DMS79 treated with DMSO at 0.1 percent for 48 hours (cell line): ENCODE data around the gene TEAD4.
A peak's percentile ranks its signal among the peaks of the same experiment; 100 is the strongest.

Experiments used
- DNase-seq: peaks from one replicate; lab custom pipeline; 2025; lab: John Stamatoyannopoulos, UW

TEAD4 gene

DNA sequence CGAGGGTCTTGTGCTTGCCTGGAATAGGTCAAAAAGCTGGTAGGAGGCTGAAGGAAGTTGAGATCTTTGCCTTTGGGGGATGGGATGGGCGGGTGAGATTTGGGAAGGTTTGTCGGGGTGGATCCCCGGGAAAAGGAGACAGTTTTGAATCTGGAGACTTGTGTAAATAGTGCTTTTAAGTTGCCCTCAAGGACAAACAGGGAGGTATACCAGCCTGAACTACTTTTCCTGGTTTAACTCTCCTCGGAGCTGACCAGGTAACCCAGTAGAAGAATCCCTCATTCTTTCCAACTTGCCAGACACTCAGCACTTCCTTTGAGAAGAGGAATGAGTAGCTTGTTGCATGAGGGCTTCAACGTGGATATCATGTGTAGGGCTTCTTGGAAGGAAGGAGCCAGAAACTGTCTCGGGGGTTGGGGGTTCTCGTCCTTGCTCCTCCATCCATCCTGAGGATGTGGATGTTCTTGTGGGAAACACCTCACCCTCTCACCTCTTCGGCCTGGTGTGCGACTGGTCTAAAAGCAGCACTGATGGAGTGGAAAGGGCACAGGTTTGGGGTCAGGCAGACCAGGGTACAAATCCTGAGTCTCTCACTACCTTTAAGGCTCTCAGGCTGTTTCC lies 1.9 kb downstream of the TEAD4 start:
- DNase-seq: peak; percentile 25

DNA sequence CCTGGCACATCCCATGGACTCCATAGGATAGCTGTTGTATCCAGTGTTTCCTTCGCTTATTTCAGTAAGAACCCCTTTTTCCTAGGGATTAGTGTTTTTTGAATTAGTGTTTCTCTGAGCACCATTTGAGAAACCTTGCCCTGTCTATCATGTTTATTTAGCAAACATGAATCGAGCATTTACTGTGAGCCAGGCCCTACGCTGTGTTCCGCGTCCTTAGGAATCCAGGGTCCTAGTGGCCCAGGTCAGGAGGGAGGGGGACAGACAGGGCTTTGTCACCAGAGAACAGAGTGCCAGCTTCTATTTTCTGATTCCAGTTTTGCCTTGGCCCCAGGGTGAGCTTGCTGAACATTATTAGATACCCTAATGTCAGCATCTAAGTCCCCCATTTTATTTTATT lies 2.5 kb downstream of the TEAD4 start:
- DNase-seq: no peak

DNA sequence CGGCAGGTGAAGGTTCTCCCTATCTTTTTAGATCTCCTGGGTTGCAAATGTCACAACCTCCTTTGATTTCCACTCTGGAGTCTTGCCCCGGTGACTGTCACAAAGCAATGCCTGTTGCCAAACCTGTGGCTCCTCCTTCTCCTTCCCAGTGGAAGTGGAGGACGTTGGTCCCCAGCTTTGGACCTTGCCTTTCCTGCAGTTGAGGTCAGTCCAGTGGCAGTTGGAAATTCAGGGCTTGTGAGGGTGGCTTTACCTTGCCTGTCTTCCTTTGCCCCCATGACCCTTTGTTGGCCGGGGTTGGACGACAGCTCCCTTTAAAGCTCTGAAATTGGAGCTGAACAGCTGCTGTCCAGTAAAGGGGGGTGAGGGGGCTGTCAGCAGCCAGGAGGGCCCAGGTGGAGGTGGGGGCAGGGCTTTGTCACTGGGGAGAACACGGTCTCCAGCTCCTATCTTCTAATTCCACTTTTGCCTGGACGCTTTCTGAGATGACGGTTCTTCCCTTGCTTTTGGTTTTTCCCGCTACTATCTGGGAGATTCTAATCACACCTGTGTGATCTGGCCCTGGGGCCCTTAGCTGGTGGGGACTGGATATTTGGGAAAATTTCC lies 4.1 kb downstream of the TEAD4 start:
- no peak for DNase-seq

DNA sequence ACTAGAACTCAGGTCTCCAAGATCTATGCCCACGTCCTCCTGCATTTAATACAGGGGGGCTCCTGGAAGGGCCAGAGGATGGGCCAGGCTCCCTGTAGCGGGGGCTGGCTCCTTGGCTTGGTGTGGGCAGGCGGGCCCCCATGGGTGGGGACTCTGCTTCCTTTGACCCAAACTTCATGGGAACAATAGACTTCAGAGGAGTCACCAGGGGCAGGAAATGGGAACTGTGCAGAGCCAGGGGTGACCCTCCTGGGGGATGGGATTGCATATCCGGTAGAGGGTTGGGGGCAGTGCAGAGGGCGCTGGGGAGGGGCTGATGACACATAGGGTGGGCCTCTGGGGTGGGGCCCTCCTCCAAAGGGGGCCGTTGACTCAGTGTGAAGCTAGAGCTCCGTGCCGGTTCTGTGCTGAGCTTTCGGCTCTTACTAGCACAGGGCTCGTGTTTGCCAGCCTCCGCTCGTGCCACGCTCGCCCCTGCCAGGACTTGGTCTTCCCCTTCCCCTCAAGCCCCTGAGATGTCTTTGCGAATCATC lies 4.6 kb downstream of the TEAD4 start:
- DNase-seq: no peak

DNA sequence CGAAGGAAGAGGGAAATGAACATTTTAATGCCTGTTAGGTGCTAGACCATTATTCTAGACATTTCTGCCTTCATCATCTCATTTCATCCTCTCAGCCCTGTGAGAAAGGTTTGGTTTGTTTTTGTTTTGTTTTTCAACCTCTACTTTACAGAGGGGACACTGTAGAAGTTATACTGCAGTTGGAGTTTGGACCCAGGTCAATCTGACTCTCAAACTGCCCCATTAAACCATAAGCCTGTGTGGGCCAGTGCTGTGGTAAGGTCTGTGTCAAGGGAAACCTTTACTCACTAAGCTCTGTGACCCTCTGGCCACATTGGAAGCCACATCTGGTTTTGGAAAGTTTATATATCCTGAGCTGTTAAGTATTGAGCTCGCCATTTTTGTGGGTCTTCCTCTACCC lies 8.5 kb downstream of the TEAD4 start:
- DNase-seq: no peak

DNA sequence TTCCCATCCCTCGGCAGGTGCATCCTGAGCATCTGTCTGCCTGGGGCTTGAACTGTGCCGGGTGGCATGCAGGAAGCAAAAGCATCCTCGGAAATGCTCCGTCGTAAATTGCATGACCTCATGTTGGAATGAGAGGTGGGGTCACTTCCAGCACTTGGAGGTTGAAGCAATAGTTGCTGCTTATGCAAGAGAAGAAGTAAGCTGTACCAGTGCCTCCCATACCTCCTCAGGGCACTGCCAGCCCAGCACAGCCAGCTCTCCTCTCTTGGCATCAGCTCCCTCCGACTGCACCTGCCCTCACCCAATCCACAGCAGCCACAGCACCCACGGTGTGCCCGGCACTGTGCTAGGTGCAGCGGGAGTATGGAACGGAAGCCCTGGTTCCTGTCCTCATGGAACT lies 11.5 kb downstream of the TEAD4 start:
- DNase-seq: no peak

DNA sequence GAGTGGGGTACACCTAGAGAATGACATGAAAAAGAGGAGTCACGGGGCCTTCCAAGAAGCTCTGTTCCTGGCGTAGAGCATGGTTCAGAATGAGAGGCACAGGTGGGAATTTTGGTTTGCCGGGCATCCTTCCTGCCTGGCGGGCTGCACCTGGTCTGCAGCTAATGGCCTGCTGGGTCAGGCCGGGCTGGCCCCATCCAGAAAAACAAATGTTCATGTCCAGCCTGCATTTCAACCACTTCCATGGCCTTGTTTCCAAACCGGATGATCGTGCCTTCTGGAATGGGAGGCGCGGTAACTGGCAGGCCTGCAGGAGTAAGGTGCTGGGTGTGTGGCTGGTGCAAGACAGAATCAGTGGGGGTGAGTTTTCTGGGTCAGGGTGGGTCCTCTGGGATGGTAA lies 14.4 kb downstream of the TEAD4 start:
- no peak for DNase-seq

DNA sequence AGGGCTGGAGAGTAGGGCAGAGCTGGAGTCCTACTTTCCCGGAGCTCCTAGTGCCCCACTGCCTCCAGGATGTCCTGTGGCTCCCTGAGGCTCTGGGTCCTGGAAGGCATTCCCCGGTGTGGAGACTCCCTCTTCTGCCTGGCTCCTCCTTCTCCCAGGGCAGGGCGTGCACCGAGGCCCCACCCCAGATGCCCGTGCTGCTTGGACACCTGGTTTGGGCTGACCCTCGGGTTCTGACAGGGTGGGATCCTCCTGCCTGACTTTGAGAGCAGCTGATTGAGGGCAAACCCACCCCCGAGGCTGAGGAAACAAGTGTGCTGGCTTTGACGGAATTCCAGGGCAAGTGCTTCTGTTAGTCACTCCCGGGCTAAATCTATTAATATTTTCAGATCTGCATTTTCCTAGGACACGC lies 15.4 kb downstream of the TEAD4 start:
- DNase-seq: no peak

DNA sequence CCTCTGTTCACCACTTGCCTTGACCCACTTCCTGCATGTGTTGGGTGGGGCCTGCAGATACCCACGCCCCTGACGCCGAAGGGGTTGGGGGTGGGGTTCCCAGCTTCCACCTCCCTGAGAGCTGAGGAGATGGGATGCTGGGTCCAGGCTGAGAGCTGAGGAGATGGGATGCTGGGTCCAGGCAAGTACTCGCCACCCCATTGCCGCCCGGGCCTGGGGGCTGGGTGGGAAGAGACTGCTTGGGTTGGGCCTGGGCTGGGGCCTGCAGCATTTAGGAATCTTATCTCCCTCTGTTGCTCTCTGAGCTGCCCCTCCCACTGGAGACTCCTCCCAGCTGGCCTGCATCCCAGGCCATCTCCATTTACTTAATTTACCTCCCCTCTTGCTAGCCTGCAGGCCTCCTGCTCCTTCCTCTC lies 17.4 kb downstream of the TEAD4 start:
- no peak for DNase-seq

DNA sequence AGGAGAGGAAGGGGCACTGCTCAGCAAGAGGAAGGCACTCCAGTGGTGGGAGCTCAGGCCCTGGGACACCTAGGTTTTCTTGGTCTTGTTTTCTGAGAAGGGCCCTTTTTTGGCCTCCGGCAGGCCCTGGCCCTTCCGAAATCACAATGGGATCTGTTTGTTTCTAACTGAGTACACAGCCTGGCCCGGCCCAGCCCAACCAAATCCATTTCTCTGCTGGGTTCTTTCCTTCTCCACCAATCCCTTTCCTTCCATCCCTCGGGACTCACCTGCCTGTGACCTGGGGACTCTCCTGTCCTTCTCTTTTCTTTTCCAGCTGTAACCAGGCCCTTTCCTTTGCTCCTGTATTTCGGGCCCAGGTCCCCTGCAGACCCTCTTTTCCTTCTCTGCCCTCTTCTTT lies 18.6 kb downstream of the TEAD4 start:
- DNase-seq: no peak

DNA sequence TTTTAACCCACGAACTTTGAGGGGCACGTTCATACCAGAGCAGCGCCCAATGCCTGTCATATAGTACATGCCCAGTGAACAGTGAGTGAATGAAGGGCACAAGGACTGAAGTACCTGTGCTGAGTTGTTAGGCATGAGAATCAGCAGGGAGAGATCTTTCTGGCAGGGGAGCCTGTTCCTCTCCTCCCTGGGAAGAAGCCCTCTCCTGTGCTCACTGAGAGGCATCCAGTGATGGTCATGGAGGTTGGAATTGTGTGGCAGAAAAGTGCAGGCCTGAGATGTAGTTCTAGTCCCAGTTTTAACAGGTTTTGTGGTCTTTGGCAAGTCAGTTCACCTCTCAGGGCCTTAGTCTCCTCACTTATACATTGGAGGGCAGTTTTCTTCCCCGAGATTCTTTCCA lies 20.6 kb downstream of the TEAD4 start:
- no peak for DNase-seq

DNA sequence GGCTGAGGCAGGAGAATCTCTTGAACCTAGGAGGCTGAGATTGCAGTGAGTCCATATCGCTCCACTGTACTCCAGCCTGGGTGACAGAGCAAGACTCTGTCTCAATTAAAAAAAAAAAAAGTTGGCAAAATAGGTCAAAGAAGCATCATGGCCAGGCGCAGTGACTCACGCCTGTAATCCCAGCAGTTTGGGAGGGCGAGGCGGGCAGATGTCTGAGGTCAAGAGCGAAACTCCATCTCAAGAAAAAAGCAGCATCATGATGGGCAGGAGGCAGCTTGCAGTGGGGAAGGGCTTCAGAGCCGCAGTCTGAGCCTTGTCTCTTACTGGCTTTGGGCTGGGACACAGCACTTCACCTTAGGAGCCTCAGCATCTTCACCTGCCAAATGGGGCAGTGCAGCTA lies 21.4 kb downstream of the TEAD4 start:
- no peak for DNase-seq

DNA sequence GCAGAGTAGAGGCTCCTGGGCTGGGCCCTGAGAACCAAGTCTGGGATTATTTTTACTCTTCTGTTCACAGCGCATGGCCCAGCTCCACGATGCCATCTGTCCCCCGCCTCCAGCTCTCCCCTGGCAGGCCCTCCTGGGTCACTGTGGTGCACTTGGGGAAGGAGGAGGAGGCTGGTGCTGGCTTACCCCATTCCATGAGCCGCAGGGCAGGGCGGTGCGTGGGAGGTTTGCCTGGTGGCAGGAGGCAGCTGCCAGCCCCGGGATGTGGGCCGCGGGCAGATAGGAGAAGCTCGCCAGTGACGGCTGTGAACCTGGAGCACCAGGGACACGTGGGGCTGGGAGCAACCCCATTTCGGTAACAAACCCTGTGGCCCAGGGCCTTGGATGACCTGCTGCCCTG lies 23.2 kb downstream of the TEAD4 start:
- no peak for DNase-seq

DNA sequence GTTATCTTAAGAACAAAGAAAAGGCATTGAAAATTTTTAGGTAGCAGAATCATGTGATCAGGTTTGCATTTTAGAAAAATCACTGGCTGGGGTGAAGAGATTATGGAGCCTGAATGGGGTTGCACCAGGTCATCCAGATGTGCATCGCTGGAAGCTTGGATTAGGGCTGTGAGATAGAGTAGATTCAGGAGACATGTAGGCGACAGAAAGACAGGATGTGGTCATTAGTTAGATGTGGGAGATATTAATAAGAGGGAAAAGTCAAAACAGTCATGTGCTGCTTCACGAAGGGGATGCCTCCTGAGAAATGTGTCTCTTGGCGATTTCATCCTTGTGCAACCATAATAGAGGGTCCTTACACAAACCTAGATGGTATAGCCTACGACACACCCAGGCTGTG lies 25.1 kb downstream of the TEAD4 start:
- no peak for DNase-seq

DNA sequence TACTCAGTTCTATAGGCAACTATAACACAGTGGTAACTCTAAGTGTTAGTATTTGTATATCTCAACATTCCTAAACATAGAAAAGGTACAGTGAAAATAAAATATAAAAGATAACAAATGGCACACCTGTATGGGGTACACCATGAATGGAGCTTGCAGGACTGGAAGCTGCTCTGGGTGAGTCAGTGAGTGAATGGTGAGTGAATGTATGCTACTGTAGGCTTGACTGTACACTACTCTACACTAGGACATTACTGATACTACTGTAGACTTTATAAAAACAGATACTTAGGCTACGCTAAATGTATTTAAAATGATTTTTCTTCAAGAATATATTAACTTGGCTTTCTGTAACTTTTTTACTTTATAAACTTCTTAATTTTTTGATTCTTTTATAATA lies 25.5 kb downstream of the TEAD4 start:
- DNase-seq: no peak

DNA sequence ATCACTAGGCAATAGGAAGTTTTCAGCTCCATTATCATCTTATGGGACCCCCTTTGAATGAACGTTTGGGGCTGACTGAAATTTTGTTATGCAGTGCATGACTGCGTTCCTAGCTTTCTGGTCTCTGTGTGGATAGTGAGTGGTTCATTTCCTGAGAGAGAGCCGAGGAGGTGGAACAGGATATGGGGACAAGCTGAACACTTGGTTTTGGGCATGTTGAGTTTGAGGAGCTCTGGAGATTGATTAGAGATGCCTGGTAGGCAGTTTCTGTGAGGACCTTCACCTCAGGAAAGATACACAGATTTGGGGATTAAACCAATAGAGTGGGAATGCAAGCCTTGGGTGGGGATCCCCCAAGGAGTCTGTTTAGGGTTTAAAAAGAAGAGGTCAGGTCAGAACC lies 27.7 kb downstream of the TEAD4 start:
- DNase-seq: no peak

DNA sequence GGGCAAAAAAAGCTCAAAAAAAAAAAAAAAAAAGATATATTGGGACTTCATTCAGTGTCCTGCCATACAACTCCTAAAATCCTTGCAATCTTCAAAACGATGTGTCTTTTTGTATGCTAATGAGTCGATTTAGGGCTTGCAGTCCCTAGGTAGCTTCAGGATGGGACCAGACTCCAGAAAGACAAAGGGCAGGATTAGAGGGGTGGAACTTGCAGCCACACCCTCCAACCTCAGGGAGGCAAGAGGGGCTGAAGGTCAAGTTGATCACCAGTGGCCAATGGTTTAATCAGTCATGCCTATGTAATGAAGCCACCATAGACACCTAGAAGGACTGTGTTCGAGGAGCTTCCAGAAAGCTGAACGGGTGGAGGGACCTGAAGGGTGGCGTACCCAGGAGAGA lies 29.3 kb downstream of the TEAD4 start:
- DNase-seq: no peak

DNA sequence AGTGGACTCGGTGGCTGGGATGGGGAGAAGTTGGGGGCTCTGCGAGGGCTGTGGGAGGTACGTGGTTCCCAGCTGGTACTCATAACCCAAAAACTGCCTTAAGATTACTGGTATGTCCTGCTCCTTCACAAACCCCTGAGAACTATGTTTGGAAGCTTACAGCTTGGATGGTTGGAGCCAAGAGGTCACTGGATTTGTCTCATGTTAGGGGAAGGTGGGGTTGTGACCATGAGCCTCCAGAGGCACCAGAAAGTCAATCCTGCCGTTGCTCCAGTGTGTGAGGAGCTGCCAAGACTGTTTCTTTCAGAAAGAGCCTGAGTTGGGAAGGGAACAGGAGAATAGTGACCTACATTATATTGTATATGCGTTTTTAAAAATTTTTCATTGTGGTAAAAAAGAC lies 33.5 kb downstream of the TEAD4 start:
- DNase-seq: no peak

DNA sequence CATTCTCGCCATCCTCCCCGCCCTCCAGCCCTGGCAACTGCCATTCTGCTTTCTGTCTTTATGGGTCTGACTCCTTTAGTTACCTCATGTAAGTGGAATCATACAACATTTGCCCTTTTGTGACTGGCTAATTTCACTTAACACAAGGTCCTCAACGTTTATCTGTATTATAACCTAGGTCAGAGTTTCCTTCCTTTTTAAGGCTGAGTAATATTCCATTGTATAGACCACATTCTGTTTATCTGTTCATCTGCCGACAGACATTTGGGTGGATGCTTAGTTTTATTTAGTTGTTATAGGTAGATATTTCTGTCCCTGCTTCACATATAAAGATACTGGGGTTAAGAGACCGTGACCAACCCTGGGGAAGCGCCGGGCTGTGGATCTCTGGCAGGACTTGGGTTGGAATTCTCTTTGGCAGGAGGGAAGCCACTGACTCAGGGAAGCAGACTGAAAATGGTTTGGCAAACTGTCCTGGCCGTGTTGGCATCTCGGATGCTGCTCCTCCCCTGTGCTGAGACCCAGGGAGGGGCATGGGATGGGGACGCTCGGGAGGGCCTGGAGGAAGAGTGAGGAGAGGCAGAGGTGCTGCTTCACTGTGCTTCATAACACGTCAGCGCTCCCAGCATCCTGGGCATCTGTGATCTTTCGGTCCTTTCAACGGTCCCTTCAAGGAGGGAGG lies 38.9 kb downstream of the TEAD4 start:
- DNase-seq: no peak

DNA sequence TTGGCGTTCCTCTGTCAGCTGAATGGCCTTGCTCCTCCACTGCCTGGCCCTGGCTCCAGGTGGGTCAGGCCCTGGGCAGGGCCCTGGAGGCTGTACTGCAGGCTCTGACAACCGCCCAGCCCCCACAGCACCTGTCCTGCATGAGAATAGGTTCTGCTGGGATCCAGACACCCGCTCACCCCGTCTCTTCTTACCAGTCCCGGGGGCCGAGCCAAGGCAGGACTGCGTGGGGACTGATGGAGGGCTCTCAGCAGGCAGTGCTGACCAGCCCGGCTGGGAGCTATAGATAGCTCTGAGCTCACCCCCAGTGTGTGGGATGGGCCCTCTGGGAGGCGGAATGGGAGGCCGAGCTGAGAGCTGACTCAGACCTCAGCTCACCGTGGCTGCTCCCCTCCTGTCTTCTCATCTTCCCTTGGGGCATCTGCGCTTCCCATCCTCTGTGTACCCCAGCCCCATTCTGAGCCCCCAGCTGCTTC lies 39.6 kb downstream of the TEAD4 start:
- DNase-seq: no peak

DNA sequence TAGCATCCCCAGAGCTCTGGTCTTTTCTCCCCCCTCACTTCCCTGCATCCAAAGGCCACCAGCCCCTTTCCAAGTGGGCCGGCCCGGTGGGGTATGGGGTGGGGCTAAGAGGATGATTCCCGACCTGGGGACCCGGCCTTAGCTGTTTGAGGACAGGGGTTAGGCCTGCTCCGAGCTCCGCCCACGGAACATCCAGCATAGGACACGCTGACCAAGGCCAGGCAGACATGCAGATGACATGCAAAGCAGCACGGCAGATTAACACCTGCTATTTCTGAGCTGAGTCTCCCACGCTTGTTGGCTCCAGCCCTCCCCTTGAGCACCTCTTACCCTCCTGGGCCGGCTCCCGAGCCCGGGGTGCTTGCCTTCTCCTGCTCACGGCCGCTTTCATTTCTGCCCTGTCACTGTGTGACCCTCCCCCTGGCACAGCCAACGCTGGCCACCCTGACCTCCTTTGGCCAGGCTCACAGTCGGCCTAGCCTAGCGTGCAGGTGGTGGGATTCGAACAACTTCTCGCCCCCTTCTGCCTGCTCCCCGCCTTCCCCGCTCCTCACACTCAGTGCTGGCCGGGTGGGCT lies 40.2 kb downstream of the TEAD4 start:
- no peak for DNase-seq

DNA sequence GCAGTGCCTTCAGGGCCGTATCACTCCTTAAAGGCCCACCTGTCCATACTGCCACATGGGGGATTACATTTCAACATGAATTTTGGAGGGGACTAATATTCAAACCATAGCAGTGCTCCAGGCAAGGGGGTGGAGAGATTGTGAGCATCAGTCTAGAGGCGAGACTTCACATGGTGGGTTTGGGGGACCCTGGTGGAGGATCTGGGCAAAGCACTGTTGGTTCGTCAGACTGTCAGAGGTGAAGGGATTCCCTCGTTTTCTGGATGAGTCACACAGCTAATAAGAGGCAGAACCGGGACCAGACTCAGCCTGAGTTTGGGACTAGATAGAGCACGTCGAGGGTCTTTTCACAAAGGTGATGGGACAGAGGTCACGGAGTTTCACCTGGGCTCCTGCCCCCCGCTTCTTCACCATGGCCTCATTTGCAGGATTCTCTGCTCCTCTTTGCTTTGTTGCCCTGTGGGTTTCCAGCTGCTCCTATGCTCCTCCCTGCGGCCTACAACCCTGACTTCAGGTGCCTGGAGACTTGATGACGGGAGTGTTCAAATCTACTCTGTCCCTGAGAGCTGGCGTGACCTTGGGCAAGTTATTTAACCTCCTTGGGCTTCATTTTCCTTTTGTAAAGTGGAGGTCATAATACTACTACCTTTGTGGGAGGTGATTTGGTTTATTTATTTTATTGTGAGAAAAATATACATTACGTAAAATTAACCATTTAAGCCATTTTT lies 41.5 kb downstream of the TEAD4 start:
- DNase-seq: no peak
